ENCODE measurements around the gene PDE3B.
"Not testable (repeated sequence)": the region's sequence is repeated elsewhere in the genome, so short reads cannot be mapped to it uniquely, and the experiment has no call there.

The PDE3B gene

DNA sequence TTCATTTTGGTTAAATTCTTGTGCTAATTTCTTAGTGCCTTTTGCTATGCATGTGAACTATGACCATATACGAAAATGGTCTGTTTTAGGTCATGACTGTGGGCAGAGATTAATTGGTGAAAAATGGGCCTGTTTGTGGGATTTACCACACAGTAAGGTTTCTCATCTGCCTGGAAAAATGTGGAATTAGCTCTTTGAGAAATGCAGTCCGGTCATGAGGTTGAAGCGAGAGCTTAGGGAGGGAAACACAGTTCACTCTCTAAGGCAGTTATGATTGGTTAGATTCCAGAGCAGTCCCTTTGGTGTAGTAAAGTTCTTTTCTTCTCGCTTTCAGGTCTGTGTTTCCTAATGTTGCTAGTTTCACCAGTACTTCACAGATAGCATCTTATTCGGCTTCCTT, 1.2 kb upstream of the PDE3B start:
- DNase-seq, result no peak

DNA sequence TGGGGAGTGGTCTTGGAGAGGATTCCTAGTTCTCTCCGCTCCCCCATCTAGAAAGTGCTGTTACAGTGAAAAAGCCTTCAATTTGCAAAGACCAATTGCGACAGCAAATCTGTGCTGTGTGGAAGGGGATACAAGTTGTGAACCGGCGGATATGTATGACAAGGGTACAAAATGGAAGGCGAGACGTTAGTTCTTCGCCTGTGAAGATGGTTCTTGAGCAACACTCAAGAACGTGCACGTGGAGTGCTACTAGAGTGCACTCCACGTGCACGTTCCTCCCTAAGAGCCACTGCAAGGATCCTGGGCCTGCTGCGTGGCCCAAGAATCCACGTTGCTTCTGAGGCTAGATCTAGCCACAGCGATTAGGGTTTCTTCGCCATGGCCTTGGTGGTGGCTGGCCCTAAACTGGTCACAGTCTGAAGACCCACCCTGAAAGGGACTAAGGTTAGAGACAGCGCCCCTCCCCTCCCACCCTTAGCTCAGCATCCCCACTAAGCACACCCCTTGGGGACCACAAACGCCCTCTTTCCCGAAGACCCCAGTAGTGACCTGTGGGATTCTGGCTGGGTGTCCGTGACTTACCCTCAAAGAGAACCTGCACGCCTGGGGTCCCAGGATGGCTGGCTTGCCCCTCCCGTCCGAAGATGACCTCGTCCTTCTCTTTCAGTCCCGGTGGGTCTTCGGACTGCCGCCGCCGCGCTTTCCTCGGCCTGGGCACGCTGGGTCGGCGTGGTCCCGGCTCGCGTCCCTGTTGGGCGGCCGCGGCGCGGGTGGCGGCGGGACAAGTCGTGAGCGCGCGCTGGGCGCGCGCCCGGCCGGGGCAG, 519 bp upstream of the PDE3B start:
- DNase-seq, result peak; percentile 9

DNA sequence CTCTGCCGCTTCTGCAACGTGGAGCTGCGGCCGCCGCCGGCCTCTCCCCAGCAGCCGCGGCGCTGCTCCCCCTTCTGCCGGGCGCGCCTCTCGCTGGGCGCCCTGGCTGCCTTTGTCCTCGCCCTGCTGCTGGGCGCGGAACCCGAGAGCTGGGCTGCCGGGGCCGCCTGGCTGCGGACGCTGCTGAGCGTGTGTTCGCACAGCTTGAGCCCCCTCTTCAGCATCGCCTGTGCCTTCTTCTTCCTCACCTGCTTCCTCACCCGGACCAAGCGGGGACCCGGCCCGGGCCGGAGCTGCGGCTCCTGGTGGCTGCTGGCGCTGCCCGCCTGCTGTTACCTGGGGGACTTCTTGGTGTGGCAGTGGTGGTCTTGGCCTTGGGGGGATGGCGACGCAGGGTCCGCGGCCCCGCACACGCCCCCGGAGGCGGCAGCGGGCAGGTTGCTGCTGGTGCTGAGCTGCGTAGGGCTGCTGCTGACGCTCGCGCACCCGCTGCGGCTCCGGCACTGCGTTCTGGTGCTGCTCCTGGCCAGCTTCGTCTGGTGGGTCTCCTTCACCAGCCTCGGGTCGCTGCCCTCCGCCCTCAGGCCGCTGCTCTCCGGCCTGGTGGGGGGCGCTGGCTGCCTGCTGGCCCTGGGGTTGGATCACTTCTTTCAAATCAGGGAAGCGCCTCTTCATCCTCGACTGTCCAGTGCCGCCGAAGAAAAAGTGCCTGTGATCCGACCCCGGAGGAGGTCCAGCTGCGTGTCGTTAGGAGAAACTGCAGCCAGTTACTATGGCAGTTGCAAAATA, 816 bp downstream of the PDE3B start:
- DNase-seq, result peak; percentile 39

- DNase-seq, result peak; percentile 27
Measured at GRCh38 chr11:14645015-14645912, 1.7 kb downstream of the PDE3B start.

- no peak for DNase-seq
Measured at GRCh38 chr11:14645985-14646900, 2.6 kb downstream of the PDE3B start.

DNA sequence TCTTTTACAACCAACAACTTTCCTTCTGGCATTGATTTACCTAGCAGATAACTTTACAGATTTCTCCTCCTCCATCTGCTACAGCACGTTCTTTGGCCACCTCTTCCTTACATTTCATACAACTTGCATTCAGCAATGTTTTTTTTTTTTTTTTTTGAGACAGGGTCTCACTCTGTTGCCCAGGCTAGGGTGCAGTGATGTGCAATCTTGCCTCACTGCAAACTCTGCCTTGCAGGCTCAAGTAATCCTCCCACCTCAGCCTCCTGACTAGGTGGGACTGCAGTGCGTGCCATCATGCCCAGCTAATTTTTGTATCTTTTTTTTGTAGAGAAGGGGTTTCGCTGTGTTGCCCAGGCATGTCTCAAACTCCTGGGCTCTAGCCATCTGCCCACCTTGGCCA, 6.5 kb downstream of the PDE3B start:
- no peak for DNase-seq

DNA sequence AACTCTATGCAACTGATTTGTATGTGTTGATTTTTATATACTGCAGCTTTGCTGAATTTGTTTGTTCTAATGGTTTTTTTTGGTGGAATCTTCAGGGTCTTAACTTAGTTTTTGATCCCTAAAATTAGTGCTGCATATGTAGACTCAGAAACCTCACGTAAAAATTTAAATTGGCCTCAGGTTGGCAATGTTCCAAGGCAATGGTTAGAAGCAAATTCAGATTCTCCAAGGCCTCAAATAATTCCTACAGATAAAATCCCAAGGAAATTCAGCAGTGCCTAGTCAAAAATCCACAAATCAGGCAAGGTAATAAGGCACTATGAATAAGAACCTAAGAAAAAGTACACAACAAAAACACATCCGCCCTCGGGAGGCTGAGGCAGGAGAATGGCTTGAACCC, 9.5 kb downstream of the PDE3B start:
- DNase-seq, result no peak

GRCh38 chr11:14655435-14655834, 11.8 kb downstream of the PDE3B start:
- no peak for DNase-seq

GRCh38 chr11:14656536-14657457, 13.2 kb downstream of the PDE3B start:
- DNase-seq, result no peak

DNA sequence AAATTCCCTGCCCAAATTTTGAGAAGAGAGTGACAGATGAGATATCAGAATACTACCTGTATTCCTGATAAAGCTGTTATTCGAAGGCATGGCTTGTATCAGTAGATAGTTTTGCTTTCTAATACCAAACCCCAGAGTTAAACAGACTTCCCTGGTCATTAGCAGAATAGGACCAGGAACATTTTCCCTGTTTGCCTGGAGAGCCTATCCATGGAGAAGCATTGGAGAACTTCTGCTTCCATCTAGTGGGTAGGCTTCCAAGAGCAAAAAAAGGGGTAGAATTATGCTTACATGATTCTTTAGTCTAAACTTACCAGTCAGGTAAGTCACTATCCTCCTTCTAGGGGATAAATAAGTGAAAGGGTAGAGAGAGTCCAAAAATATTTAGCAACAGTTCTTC, 14.2 kb downstream of the PDE3B start:
- DNase-seq, result no peak

DNA sequence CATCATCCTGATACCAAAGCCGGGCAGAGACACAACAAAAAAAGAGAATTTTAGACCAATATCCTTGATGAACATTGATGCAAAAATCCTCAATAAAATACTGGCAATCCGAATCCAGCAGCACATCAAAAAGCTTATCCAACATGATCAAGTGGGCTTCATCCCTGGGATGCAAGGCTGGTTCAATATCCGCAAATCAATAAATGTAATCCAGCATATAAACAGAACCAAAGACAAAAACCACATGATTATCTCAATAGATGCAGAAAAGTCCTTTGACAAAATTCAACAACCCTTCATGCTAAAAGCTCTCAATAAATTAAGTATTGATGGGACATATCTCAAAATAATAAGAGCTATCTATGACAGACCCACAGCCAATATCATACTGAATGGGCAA, 21.3 kb downstream of the PDE3B start:
- not testable (repeated sequence) for DNase-seq

- DNase-seq, result not testable (repeated sequence)
Measured at GRCh38 chr11:14667329-14667728, 23.7 kb downstream of the PDE3B start.

DNA sequence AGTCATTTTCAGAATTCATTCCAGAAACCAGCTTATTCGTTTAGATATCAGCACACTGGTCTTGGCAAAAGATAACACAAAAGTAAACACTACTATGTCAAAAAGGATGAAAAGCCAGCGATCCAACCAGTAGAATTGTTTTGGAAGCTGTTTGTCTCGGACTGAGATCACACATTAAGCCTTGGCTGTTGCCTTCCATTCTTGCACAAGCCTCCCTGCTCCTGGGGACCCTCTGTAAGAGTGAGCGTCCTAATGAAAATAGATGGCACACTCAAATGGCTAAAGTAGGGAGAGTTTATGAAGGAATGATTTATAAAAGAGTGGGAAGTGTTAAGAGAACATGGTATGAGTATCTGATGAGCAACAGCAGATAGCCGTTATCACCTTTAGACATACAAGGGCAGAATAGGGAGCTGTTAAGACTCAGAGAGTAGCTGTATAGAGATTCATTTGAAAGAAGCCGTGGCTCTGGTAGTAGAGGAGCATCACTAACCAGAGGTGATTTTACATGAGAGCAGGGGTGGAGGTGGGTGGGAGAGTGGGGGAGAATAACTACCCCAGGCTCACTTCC, 25.2 kb downstream of the PDE3B start:
- no peak for DNase-seq

DNA sequence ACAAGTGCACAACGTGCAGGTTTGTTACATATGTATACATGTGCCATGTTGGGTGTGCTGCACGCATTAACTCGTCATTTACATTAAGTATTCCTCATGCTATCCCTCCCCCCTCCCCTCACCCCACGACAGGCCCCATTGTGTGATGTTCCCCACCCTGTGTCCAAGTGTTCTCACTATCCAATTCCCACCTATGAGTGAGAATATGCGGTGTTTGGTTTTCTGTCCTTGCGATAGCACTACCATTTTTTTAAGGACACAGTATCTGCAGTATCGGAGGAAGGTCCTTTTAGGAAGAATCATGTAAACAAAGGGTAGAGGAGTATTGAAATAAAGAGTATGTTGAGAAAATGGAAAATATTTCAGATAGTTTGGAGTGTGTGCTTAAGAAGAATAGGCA, 25.9 kb downstream of the PDE3B start:
- no peak for DNase-seq

DNA sequence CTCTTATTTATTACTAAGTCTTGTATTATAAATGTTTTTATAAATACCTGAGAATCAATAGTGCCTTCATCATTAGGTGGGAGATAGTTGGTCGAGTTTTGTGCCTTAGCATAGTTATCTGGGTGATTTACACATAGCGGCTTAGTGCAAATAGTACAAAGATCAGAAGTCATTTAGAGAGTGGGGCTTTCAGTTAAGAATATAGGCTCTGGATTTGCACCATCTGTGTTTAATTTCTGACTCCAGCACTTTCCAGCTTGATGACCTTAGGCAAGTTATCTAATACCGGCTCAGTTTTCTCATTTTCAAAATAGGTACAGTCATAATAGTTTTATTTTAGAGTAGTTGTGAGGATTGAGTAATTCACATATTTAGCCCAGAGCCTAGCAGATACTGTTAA, 26.4 kb downstream of the PDE3B start:
- DNase-seq, result no peak

GRCh38 chr11:14672635-14673034, 29.0 kb downstream of the PDE3B start:
- DNase-seq, result no peak

DNA sequence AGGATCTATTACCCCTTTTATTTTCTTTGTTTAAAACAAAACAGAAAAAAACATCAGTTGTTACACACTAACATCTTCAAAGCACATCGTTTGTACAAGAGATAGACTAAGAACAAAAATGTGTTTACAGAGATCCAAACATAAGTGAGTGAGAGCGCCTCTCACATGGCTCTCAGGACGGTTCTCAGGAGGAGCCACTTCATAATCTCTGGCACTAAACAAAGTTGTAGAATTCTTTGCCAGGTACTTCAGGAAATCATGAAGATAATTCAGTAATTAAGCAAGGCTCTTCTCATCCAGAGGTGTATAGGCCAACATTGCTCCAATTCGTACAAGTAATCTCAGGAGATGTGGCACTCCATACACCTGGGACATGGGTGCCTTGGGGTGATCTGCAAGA, 29.8 kb downstream of the PDE3B start:
- no peak for DNase-seq

DNA sequence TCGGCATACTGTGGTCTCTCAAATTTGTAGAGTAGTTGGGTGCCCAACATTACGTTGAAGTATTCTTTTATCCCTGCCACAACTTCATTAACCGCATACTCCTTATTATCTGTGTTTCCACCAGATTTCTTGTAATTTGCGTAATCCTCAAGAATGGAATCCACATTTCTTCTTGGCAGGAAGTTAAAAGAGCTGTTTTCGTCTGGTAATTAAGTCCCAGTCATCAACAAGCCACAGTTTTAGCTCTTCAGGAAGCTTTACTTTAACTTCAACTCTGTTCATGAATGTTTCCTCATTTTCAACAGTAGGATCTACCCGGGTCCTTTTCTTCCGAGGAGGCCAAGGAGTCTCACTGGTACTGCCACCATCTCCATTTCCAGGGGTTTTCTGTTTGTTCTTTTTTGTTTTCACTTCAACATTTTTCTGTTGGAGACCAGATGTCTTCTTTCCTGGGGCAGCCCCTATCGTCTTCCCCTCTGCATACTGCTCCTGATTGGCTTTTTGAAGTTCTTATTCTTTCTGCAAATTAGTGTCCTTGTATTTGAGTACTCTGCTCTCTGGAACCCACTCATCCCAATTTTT, 30.3 kb downstream of the PDE3B start:
- DNase-seq, result no peak

DNA sequence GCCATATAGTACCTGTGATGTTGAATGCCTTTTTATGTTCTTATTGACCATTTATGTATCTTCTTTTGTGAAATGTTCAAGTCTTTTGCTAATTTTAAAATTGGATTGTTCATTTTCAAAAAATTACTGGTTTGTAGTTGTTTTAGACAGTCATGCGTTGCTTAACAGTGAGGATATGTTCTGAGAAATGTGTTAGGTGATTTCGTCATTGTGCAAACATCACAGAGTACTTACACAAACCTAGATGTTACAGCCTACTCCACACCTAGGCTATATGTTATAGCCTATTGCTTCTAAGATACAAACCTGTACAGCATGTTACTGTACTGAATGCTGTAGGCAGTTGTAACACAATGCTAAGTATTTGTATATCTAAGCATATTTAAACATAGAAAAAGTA, 32.5 kb downstream of the PDE3B start:
- no peak for DNase-seq

DNA sequence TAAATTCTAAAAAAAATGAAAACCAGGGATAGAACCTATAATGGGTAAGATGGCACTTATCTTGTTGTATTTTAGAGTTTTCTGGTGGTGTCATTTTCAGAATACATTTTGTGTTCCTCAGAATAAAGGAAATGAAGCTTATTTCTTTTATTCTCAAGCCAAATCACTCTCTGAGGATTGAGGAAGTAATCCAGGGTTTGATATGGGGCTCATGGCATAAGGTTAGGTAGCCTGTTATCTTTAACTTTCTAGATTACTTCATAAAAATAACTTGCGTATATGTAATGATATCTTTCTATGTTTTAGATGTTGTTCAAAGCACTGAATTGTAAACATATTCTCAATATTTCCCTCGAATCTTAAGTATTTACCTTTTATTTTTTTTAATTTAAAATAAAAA, 33.5 kb downstream of the PDE3B start:
- no peak for DNase-seq

Measured in stimulated activated CD4-positive, alpha-beta T cell treated with anti-CD3 and anti-CD28 coated beads, Interleukin-4, amount 100 ng/mL, for 24 hours (primary cell).